GM12864 (cell line): ENCODE data around the gene BCKDHA.

Source experiments
- DNase-seq: peaks from one replicate; pipeline ENCODE4 v3.0.0-alpha.2; 2011; ENCODE audit warnings: low read depth
- H3K4me3 ChIP-seq: 2 replicates; pipeline ENCODE4 v1.5.1; 2011; ENCODE audit warnings: mild to moderate bottlenecking, low read depth, low read length, control low read depth
- TF ChIP-seq, protein P1 (sequence below): IDR thresholded peaks from 2 replicates; pipeline ENCODE4 v1.5.1; 2011; ENCODE audit warnings: low read depth, mild to moderate bottlenecking, moderate library complexity, low read length, control low read depth, inconsistent platforms; ENCODE audit errors: missing control alignments

The BCKDHA gene

DNA sequence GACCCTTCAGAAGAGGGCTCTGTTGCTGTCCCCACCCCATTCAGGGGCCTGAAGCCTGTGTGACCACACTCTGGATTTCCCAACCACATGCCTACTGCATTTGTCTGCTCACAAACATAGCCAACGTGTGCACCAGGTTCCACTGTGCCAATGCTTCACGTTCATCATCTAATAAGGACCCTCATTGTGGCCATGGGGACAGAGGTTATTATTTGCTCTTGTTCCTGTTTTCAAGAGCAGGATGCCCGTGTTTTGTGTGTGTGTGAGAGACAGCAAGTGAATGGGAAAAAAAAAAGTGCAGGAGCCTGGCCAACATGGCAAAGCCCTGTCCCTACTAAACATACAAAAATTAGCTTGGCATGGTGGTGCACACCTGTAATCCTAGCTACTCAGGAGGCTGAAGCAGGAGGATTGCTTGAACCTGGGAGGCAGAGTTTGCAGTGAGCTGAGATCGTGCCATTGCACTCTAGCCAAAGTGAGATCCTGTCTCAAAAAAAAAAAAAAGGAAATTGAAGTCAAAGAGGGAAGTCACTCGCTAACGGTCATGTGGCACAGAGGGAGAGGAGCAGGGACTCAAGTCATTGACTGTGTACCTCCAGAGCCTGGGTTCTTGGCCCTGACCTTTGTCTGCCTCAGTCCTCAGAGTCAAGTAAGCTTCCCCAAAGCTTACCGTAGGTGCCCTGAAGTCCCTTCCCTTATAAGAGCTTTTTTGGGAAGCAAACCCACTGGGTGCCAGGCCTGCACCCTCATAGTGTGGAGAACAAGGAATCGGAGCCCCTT, 22.7 kb downstream of the BCKDHA start:
- TF ChIP-seq, protein P1, sequence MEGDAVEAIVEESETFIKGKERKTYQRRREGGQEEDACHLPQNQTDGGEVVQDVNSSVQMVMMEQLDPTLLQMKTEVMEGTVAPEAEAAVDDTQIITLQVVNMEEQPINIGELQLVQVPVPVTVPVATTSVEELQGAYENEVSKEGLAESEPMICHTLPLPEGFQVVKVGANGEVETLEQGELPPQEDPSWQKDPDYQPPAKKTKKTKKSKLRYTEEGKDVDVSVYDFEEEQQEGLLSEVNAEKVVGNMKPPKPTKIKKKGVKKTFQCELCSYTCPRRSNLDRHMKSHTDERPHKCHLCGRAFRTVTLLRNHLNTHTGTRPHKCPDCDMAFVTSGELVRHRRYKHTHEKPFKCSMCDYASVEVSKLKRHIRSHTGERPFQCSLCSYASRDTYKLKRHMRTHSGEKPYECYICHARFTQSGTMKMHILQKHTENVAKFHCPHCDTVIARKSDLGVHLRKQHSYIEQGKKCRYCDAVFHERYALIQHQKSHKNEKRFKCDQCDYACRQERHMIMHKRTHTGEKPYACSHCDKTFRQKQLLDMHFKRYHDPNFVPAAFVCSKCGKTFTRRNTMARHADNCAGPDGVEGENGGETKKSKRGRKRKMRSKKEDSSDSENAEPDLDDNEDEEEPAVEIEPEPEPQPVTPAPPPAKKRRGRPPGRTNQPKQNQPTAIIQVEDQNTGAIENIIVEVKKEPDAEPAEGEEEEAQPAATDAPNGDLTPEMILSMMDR, result no peak
- no peak overlapping the region for H3K4me3 ChIP-seq
- DNase-seq, result no peak

DNA sequence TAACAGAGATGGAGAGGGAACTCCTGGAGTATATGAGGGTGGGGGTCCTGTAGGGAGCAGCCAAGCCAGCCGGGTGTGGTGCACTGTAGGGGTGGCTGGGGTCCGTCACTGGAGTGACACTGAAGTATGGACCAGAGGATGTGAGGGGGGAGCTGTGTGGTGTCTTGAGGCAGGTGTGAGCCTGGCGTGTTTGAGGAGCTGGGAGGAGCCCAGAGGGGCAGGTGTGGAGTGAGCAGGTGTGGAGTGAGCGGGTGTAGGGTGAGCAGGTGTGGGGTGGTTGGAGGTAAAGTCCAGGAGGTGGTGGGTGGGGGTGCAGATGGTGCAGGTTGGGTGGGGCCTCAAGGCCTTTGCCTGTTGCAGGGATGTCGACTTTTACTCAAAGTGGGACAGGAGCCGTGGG, 23.7 kb downstream of the BCKDHA start:
- no peak overlapping the region for H3K4me3 ChIP-seq
- TF ChIP-seq, protein P1, result no peak
- no peak for DNase-seq

DNA sequence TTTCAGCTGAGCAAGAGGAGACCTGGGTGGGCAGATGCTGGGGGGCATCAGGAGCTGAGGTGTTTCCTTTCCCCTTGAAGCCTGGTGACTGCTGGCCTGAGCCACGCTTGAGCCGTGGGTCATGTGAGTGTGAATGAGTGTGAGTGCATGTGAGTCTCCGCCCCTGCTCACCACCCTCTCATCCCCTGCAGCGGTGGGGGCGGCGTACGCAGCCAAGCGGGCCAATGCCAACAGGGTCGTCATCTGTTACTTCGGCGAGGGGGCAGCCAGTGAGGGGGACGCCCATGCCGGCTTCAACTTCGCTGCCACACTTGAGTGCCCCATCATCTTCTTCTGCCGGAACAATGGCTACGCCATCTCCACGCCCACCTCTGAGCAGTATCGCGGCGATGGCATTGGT, 24.4 kb downstream of the BCKDHA start:
- H3K4me3 ChIP-seq, result no peak overlapping the region
- TF ChIP-seq, protein P1, result no peak
- DNase-seq, result no peak

DNA sequence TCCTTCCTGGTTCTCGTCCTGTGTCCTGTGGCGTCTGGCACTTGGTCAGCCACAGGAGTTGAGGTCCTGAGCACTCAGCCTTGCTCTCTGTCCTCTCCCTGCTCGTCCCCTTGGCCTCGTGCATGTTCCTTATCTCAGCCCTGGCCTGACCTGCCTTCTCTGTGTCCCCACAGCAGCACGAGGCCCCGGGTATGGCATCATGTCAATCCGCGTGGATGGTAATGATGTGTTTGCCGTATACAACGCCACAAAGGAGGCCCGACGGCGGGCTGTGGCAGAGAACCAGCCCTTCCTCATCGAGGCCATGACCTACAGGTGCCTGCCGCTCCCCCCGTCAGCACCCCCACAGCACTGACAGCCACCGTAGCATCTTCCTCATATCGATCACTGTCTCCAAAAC, 24.8 kb downstream of the BCKDHA start:
- H3K4me3 ChIP-seq, result no peak overlapping the region
- TF ChIP-seq, protein P1, result no peak
- no peak for DNase-seq

DNA sequence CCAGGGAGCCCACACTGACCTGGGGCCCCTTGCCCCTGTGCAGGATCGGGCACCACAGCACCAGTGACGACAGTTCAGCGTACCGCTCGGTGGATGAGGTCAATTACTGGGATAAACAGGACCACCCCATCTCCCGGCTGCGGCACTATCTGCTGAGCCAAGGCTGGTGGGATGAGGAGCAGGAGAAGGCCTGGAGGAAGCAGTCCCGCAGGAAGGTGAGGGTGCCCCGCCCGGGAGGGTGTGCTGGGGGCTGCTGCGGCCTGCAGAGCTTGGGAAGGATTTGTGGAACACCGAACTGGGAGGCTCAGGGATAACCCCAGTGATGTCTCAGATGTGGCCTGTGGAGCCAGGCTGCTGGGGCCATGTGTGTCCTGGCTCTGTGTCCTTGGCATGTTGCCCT, 25.3 kb downstream of the BCKDHA start:
- H3K4me3 ChIP-seq, result no peak overlapping the region
- no peak for DNase-seq
- TF ChIP-seq, protein P1, result no peak

DNA sequence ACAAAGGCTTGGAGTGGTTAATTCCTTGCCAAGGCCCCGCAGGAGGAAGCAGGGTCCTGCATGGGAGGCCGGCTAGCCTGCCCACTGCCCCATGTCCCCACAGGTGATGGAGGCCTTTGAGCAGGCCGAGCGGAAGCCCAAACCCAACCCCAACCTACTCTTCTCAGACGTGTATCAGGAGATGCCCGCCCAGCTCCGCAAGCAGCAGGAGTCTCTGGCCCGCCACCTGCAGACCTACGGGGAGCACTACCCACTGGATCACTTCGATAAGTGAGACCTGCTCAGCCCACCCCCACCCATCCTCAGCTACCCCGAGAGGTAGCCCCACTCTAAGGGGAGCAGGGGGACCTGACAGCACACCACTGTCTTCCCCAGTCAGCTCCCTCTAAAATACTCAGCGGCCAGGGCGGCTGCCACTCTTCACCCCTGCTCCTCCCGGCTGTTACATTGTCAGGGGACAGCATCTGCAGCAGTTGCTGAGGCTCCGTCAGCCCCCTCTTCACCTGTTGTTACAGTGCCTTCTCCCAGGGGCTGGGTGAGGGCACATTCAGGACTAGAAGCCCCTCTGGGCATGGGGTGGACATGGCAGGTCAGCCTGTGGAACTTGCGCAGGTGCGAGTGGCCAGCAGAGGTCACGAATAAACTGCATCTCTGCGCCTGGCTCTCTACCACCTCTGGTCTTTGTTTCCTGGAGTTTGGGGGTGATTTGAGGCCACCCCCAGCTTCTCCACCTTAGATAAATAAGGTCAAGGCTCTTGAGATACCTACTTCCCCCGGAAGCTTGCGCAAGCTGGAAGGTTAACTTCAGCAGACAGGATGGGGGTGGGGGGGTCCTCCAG, 26.9 kb downstream of the BCKDHA start:
- TF ChIP-seq, protein P1, result no peak
- DNase-seq, result no peak
- H3K4me3 ChIP-seq, result no peak overlapping the region
